PC-9 (cell line): ENCODE data around the gene ZFHX3. TPM values are rescaled to one million over a fixed set of nuclear protein-coding genes. Genes with fewer than 3 reads are reported as not detected.

ENCODE experiments used
- BruUV-seq: library from RNA; stranded (reverse); fragments of 400-500 nt; replicated peaks from 2 replicates; lab custom pipeline; 2021; lab: Mats Ljungman, UMichigan
- CTCF ChIA-PET: fragments of 300-600 bp; sonication (Branson Sonifier 250); formaldehyde crosslinking; loops from one replicate; lab custom pipeline; 2022; ENCODE audit warnings: antibody characterized with exemption; lab: Charles Lee
- POLR2A ChIA-PET: fragments of 300-600 bp; sonication (Branson Sonifier 250); formaldehyde crosslinking; loops from one replicate; lab custom pipeline; 2022; ENCODE audit warnings: antibody characterized with exemption; ENCODE audit not compliant: unreplicated experiment; lab: Charles Lee
- DNase-seq, 2 experiments: peaks; one replicate each; pipeline versions ENCODE4 v3.0.0 to v3.0.0-alpha.2; 2015 to 2022; ENCODE audit warnings: mixed read lengths in 1 of 2
- H2AFZ ChIP-seq: fragments of 200-600 bp; sonication (generic); 2 replicates; pipeline ENCODE4 v1.8.1; 2017; ENCODE audit warnings: antibody characterized with exemption
- H3F3A ChIP-seq: fragments of 200-600 bp; sonication (generic); 2 replicates; pipeline ENCODE4 v1.8.1; 2017; ENCODE audit warnings: antibody characterized with exemption, mild to moderate bottlenecking, low read depth; ENCODE audit not compliant: insufficient read depth
- H3K27ac ChIP-seq: fragments of 200-600 bp; sonication (generic); 2 replicates; pipeline ENCODE4 v1.6.1; 2016; ENCODE audit warnings: mixed run types
- H3K27me3 ChIP-seq: fragments of 200-600 bp; sonication (generic); 2 replicates; pipeline ENCODE4 v1.6.1; 2016; ENCODE audit warnings: low read depth, mixed run types; ENCODE audit not compliant: insufficient read depth
- H3K36me3 ChIP-seq: fragments of 200-600 bp; sonication (generic); 2 replicates; pipeline ENCODE4 v1.6.1; 2016; ENCODE audit warnings: low read depth, mixed run types
- H3K4me1 ChIP-seq: fragments of 200-600 bp; sonication (generic); replicated peaks from 2 replicates; pipeline ENCODE4 v1.6.1; 2016; ENCODE audit warnings: mixed run types; ENCODE audit not compliant: insufficient read depth
- H3K4me2 ChIP-seq: fragments of 200-600 bp; sonication (generic); 2 replicates; pipeline ENCODE4 v1.6.1; 2017; ENCODE audit warnings: mixed run types
- H3K4me3 ChIP-seq: fragments of 200-600 bp; sonication (generic); 2 replicates; pipeline ENCODE4 v1.6.1; 2016; ENCODE audit warnings: mixed run types
- H3K79me2 ChIP-seq: fragments of 200-600 bp; sonication (generic); 2 replicates; pipeline ENCODE4 v1.6.1; 2017; ENCODE audit warnings: low read depth, mixed run types
- H3K9me2 ChIP-seq: fragments of 200-600 bp; sonication (generic); 2 replicates; pipeline ENCODE4 v1.8.1; 2017; ENCODE audit warnings: mild to moderate bottlenecking; ENCODE audit not compliant: insufficient read depth
- H3K9me3 ChIP-seq: fragments of 200-600 bp; sonication (generic); 2 replicates; pipeline ENCODE4 v1.8.1; 2016; ENCODE audit warnings: low read depth; ENCODE audit not compliant: insufficient read depth
- H4K20me1 ChIP-seq: fragments of 200-600 bp; sonication (generic); 2 replicates; pipeline ENCODE4 v1.8.1; 2017; ENCODE audit not compliant: insufficient read depth
- EZH2 ChIP-seq: fragments of 200-600 bp; sonication (generic); IDR thresholded peaks from 2 replicates; pipeline ENCODE4 v1.8.0; 2017; ENCODE audit warnings: antibody characterized with exemption, low read depth
- intact Hi-C: fragments of 100-400 bp; cut with micrococcal nuclease; formaldehyde crosslinking; loops from one replicate; pipeline ENCODE4 v1.10.0; 2022; ENCODE audit not compliant: unreplicated experiment
- total RNA-seq: library from RNA; stranded (reverse); gene quantifications from 2 replicates; pipeline ENCODE4 v1.2.3, GENCODE V29; 2021
- TF ChIP-seq, protein P1 (sequence below): fragments of 200-600 bp; sonication (generic); conservative IDR thresholded peaks from 2 replicates; pipeline ENCODE4 v1.6.1; 2017; ENCODE audit warnings: mixed run types, antibody characterized with exemption, mild to moderate bottlenecking, moderate library complexity

Gene ZFHX3
- total RNA-seq, 1 experiment from 2014 or later, result 23.1 TPM

GRCh38 chr16:72897707-72898106 lies 150.2 kb downstream of the ZFHX3 start:
- Histone ChIP-seq H3K4me3 (no peak overlapping the region), H3K4me1 (no peaks in the 10 kb centered on the region), H3K4me2 (no peak overlapping the region), H4K20me1 (no peaks in the 10 kb centered on the region), H3K79me2 (0 out of 2 replicates have a peak, but pooled peaks cover 2% of the 10 kb centered on the region), H2AFZ (no peak overlapping the region), H3K36me3 (no peaks in the 10 kb centered on the region), H3K27me3 (no peaks in the 10 kb centered on the region), H3K27ac (no peak overlapping the region), H3F3A (no peaks in the 10 kb centered on the region), H3K9me3 (no peaks in the 10 kb centered on the region), H3K9me2 (no peaks in the 10 kb centered on the region)
- BruUV-seq, result no TSS peak
- intact Hi-C loops, result no loop called here
- ChIA-PET POLR2A (no interaction called here), CTCF (no interaction called here)
- no peak for DNase-seq
- no peak for TF ChIP-seq EZH2
- TF ChIP-seq, protein P1, sequence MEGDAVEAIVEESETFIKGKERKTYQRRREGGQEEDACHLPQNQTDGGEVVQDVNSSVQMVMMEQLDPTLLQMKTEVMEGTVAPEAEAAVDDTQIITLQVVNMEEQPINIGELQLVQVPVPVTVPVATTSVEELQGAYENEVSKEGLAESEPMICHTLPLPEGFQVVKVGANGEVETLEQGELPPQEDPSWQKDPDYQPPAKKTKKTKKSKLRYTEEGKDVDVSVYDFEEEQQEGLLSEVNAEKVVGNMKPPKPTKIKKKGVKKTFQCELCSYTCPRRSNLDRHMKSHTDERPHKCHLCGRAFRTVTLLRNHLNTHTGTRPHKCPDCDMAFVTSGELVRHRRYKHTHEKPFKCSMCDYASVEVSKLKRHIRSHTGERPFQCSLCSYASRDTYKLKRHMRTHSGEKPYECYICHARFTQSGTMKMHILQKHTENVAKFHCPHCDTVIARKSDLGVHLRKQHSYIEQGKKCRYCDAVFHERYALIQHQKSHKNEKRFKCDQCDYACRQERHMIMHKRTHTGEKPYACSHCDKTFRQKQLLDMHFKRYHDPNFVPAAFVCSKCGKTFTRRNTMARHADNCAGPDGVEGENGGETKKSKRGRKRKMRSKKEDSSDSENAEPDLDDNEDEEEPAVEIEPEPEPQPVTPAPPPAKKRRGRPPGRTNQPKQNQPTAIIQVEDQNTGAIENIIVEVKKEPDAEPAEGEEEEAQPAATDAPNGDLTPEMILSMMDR, result no peak

- Histone ChIP-seq H3K9me3 (no peaks in the 10 kb centered on the region), H3K27ac (no peak overlapping the region), H3K9me2 (no peaks in the 10 kb centered on the region), H2AFZ (no peak overlapping the region), H3K79me2 (0 out of 2 replicates have a peak, but pooled peaks cover 2% of the 10 kb centered on the region), H3F3A (no peaks in the 10 kb centered on the region), H3K4me3 (no peak overlapping the region), H4K20me1 (no peaks in the 10 kb centered on the region), H3K4me2 (no peak overlapping the region), H3K4me1 (no peaks in the 10 kb centered on the region), H3K27me3 (no peaks in the 10 kb centered on the region), H3K36me3 (no peaks in the 10 kb centered on the region)
- DNase-seq, result no peak
- ChIA-PET POLR2A (no interaction called here), CTCF (no interaction called here)
- TF ChIP-seq, protein P1, result no peak
- TF ChIP-seq EZH2, result no peak
- intact Hi-C loops, result no loop called here
- BruUV-seq, result no TSS peak
Observed at GRCh38 chr16:72896485-72897118, 151.3 kb downstream of the ZFHX3 start.

DNA sequence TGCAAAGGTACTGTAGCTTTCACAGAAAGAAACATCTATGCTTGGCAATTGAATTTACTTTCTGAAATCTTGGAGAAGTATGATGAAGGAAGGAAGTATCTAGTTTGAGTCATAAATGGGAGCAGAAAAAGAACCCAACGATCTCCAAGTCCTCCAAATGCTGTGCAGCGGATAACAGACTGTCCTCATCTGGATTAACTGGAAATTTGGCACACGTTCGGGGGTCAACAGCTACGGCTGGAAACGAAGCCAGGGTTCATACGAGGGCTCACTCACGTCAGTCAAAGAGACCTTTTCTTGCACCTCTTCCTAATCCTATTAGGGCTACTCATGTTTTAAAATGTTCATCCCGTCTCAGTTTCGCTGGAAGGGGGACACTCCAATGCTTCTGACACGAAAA lies 152.0 kb downstream of the ZFHX3 start:
- POLR2A ChIA-PET, result no interaction called here
- no TSS peak for BruUV-seq
- intact Hi-C loops, result no loop called here

More for the DNA sequence above, 152.0 kb downstream of the ZFHX3 start:
- TF ChIP-seq, protein P1, result no peak
- no peak for TF ChIP-seq EZH2
- Histone ChIP-seq H3K9me2 (no peaks in the 10 kb centered on the region), H3K27ac (no peak overlapping the region), H2AFZ (no peak overlapping the region), H3F3A (no peaks in the 10 kb centered on the region), H3K79me2 (0 out of 2 replicates have a peak, but pooled peaks cover 2% of the 10 kb centered on the region), H3K27me3 (no peaks in the 10 kb centered on the region), H3K36me3 (no peaks in the 10 kb centered on the region), H3K4me3 (no peak overlapping the region), H3K4me1 (no peaks in the 10 kb centered on the region), H3K9me3 (no peaks in the 10 kb centered on the region), H3K4me2 (no peak overlapping the region), H4K20me1 (no peaks in the 10 kb centered on the region)
- CTCF ChIA-PET, result no interaction called here
- DNase-seq, result no peak
